ENCODE results near the gene RNU7-1. TPM values are rescaled to one million over a fixed set of nuclear protein-coding genes. Genes with fewer than 3 reads are reported as not detected.

Gene RNU7-1
- not detected in 2 replicates for total RNA-seq

GRCh38 chr12:6943722-6944380, at the start of gene RNU7-1, which contains the start of gene C12orf57:
Gene RNU7-1 (plus strand): TSS chr12:6943816.
Gene C12orf57 (plus strand): TSS chr12:6944022. CDS start chr12:6944122, 100 bp downstream.

GRCh38 chr12:6904280-6905276, 39.0 kb upstream of the RNU7-1 start, which contains the start of gene LRRC23:
Gene LRRC23 (plus strand): TSS chr12:6904822. CDS start chr12:6905634, 812 bp downstream.

GRCh38 chr12:6914246-6914946, 29.2 kb upstream of the RNU7-1 start, which contains the start of gene ENO2:
Gene ENO2 (plus strand): TSS chr12:6914580. CDS start chr12:6915833, 1,253 bp downstream.

GRCh38 chr12:6927379-6928021, 16.1 kb upstream of the RNU7-1 start, which contains the start of gene ATN1:
Gene ATN1 (plus strand): TSS chr12:6927959. CDS start chr12:6934002, 6,043 bp downstream.

GRCh38 chr12:6950811-6951540, 7.4 kb downstream of the RNU7-1 start, which contains the start of gene PTPN6:
Gene PTPN6 (plus strand): TSS chr12:6951356. CDS start chr12:6951513, 157 bp downstream.

Other genes with a start within 250 kb of the RNU7-1 start
- gene PIANP, start 243.0 kb upstream of the RNU7-1 start, total RNA-seq = 0.09 TPM in 1 of 2 replicates, not detected in the other
- gene COPS7A, start 219.8 kb upstream of the RNU7-1 start, total RNA-seq = 78.9 and 89.7 TPM in 2 replicates
- 106 and 115 TPM in 2 replicates for gene MLF2, start 190.7 kb upstream of the RNU7-1 start, total RNA-seq
- 18.7 and 28.0 TPM in 2 replicates for gene PTMS, start 177.5 kb upstream of the RNU7-1 start, total RNA-seq
- gene LAG3, start 171.3 kb upstream of the RNU7-1 start, total RNA-seq = 0.14 and 0.18 TPM in 2 replicates
- gene CD4, start 154.3 kb upstream of the RNU7-1 start, total RNA-seq = 0.28 and 0.43 TPM in 2 replicates
- 2.8 and 3.0 TPM in 2 replicates for gene GPR162, start 122.0 kb upstream of the RNU7-1 start, total RNA-seq
- gene P3H3, start 115.4 kb upstream of the RNU7-1 start, total RNA-seq = 78.9 and 105 TPM in 2 replicates
- gene GNB3, start 102.9 kb upstream of the RNU7-1 start, total RNA-seq = 0.92 and 1.3 TPM in 2 replicates
- gene CDCA3, start 92.5 kb upstream of the RNU7-1 start, total RNA-seq = 2.0 and 2.1 TPM in 2 replicates
- gene USP5, start 91.7 kb upstream of the RNU7-1 start, total RNA-seq = 71.1 and 76.5 TPM in 2 replicates
- gene TPI1, start 76.3 kb upstream of the RNU7-1 start, total RNA-seq = 1,608 and 1,630 TPM in 2 replicates
- gene SPSB2, start 70.5 kb upstream of the RNU7-1 start, total RNA-seq = 6.5 and 6.7 TPM in 2 replicates
- gene LRRC23, start 39.0 kb upstream of the RNU7-1 start, total RNA-seq = 9.5 and 14.1 TPM in 2 replicates
- 11.7 and 44.1 TPM in 2 replicates for gene ENO2, start 29.2 kb upstream of the RNU7-1 start, total RNA-seq
- 5.0 and 7.5 TPM in 2 replicates for gene ATN1, start 15.9 kb upstream of the RNU7-1 start, total RNA-seq
- 170 and 215 TPM in 2 replicates for gene C12orf57, start 206 bp downstream of the RNU7-1 start, total RNA-seq
- gene PTPN6, start 7.5 kb downstream of the RNU7-1 start, total RNA-seq = under 0.01 and 0.09 TPM in 2 replicates
- 147 and 183 TPM in 2 replicates for gene PHB2, start 26.8 kb downstream of the RNU7-1 start, total RNA-seq
- gene EMG1, start 27.1 kb downstream of the RNU7-1 start, total RNA-seq = 32.4 and 39.4 TPM in 2 replicates
- gene LPCAT3, start 74.7 kb downstream of the RNU7-1 start, total RNA-seq = 13.8 and 17.2 TPM in 2 replicates
- 545 and 658 TPM in 2 replicates for gene C1S, start 116.9 kb downstream of the RNU7-1 start, total RNA-seq
- gene C1R, start 148.6 kb downstream of the RNU7-1 start, total RNA-seq = 197 and 242 TPM in 2 replicates
- gene C1RL, start 165.4 kb downstream of the RNU7-1 start, total RNA-seq = 41.5 and 51.9 TPM in 2 replicates
- gene RBP5, start 185.1 kb downstream of the RNU7-1 start, total RNA-seq = not detected in 2 replicates
- 11.5 and 13.7 TPM in 2 replicates for gene CLSTN3, start 186.6 kb downstream of the RNU7-1 start, total RNA-seq
- gene PEX5, start 245.9 kb downstream of the RNU7-1 start, total RNA-seq = 29.7 and 32.4 TPM in 2 replicates

Measured in smooth muscle cell of bladder (primary cell).